Smooth muscle cell (in vitro differentiated cells): ENCODE measurements around the gene AP2A2. TPM values are rescaled to one million over a fixed set of nuclear protein-coding genes. Genes with fewer than 3 reads are reported as not detected.

Source experiments
- DNase-seq: peaks from one replicate; lab custom pipeline; 2025; ENCODE audit not compliant: unreplicated experiment; lab: John Stamatoyannopoulos, UW
- H2AFZ ChIP-seq: fragments of 200-600 bp; sonication (generic); 2 replicates; pipeline ENCODE4 v1.6.0; 2016; ENCODE audit warnings: antibody characterized with exemption, low read depth, mild to moderate bottlenecking
- H3F3A ChIP-seq: fragments of 200-600 bp; sonication (generic); 2 replicates; pipeline ENCODE4 v1.6.0; 2017; ENCODE audit warnings: antibody characterized with exemption, low read depth
- H3K27ac ChIP-seq: fragments of 200-600 bp; sonication (generic); 2 replicates; pipeline ENCODE4 v1.5.1; 2016; ENCODE audit warnings: low read depth, mild to moderate bottlenecking
- H3K27me3 ChIP-seq: fragments of 200-600 bp; sonication (generic); 2 replicates; pipeline ENCODE4 v1.6.1; 2016; ENCODE audit warnings: low read depth, mild to moderate bottlenecking
- H3K36me3 ChIP-seq: fragments of 200-600 bp; sonication (generic); 2 replicates; pipeline ENCODE4 v1.5.1; 2016; ENCODE audit warnings: low read depth
- H3K4me1 ChIP-seq: fragments of 200-600 bp; sonication (generic); 2 replicates; pipeline ENCODE4 v1.5.1; 2016; ENCODE audit warnings: low read depth
- H3K4me2 ChIP-seq: fragments of 200-600 bp; sonication (generic); 2 replicates; pipeline ENCODE4 v1.6.0; 2016; ENCODE audit warnings: mild to moderate bottlenecking
- H3K4me3 ChIP-seq: fragments of 200-600 bp; sonication (generic); 2 replicates; pipeline ENCODE4 v1.5.1; 2016; ENCODE audit warnings: mild to moderate bottlenecking
- H3K79me2 ChIP-seq: fragments of 200-600 bp; sonication (generic); 2 replicates; pipeline ENCODE4 v1.6.0; 2016; ENCODE audit warnings: low read depth, mild to moderate bottlenecking
- H3K9ac ChIP-seq: fragments of 200-600 bp; sonication (generic); 2 replicates; pipeline ENCODE4 v1.6.0; 2016; ENCODE audit warnings: low read depth
- H3K9me3 ChIP-seq: fragments of 200-600 bp; sonication (generic); replicated peaks from 2 replicates; pipeline ENCODE4 v1.5.1; 2016; ENCODE audit warnings: low read depth
- H4K20me1 ChIP-seq: fragments of 200-600 bp; sonication (generic); 2 replicates; pipeline ENCODE4 v1.6.0; 2016; ENCODE audit warnings: low read depth
- CTCF ChIP-seq: fragments of 200-600 bp; sonication (generic); IDR thresholded peaks from 2 replicates; pipeline ENCODE4 v1.5.1; 2017; ENCODE audit warnings: borderline replicate concordance, mild to moderate bottlenecking, antibody characterized with exemption; ENCODE audit not compliant: insufficient read depth, poor library complexity, severe bottlenecking
- WGBS: methylation state at CpG from one replicate; pipeline ENCODE4 v1.1.7; 2016; ENCODE audit warnings: low lambda C conversion rate; 5-methylcytosine and 5-hydroxymethylcytosine counted together
- polyA plus RNA-seq: library from polyadenylated mRNA; unstranded; fragments of >200 nt; fragmentation: Nextera tagmentation; extraction: Ambion mirVana; gene quantifications from 2 replicates; pipeline ENCODE4 v1.2.1, GENCODE V29; 2016
- total RNA-seq: library from RNA; depleted of rRNA; stranded (reverse); fragments of >200 nt; gene quantifications from 2 replicates; pipeline ENCODE4 v1.2.3, GENCODE V29; 2014

Gene AP2A2
- total and polyA plus RNA-seq, 2 experiments from 2014 or later: 25.1 to 35.8 TPM

DNA sequence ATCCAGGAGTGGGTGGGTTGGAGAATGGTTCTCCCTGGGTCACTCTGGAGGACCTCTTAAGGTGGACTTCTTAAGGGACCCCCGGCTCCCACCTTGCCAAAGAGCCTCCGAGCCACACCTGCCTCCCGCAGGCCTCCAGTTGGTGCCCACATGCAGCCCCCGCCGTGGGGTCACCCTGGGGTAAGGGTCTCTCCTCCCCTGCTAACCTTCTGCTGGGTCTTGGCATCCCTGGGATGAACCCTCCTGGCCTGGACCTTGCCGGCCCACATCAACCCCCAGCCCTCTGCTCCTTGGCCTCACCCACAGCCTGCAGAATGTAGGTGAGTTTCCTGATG lies 123.4 kb downstream of the AP2A2 start:
- H3K4me2 ChIP-seq: no peak overlapping the region
- peaks cover 6% of the 10 kb centered on the region for H3K27me3 ChIP-seq
- no peaks in the 10 kb centered on the region for H4K20me1 ChIP-seq
- no peak overlapping the region for H3K27ac ChIP-seq
- H3K9me3 ChIP-seq: no peaks in the 10 kb centered on the region
- H3K4me3 ChIP-seq: no peak overlapping the region
- H3K79me2 ChIP-seq: no peaks in the 10 kb centered on the region
- H3F3A ChIP-seq: no peaks in the 10 kb centered on the region
- 96% methylated on average over 6 of the region's 6 CpGs for WGBS
- H3K36me3 ChIP-seq: no peaks in the 10 kb centered on the region
- TF ChIP-seq CTCF: no peak
- no peak for DNase-seq
- H3K9ac ChIP-seq: no peak overlapping the region
- no peaks in the 10 kb centered on the region for H3K4me1 ChIP-seq
- H2AFZ ChIP-seq: no peak overlapping the region

DNA sequence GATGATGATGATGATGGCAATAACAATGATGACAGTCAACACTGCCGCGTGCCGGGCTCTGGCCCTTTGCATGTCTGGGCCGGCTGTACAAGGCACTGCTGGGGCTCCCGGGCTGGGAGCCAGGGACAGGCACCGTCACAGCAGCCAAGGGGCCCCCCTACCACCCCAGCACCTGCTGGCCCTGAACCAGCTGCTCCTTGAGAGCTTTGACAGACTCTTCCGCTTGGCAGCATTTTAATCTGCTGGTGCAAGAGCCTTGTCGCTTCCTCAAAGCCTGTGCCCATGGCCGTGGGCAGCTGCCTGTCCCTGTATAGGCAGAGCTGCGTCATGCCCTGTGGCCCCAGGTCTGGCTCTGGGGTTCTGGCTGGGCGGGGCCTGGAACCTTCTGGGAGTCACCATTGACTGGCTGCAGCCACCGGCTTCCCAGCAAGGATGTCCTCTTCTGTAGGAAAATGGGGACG lies 123.8 kb downstream of the AP2A2 start:
- Histone ChIP-seq H3K4me1 (no peaks in the 10 kb centered on the region), H3F3A (no peaks in the 10 kb centered on the region), H3K27ac (no peak overlapping the region), H3K27me3 (peaks cover 5% of the 10 kb centered on the region), H3K9me3 (no peaks in the 10 kb centered on the region), H3K4me2 (no peak overlapping the region), H4K20me1 (no peaks in the 10 kb centered on the region), H3K4me3 (no peak overlapping the region), H3K79me2 (no peaks in the 10 kb centered on the region), H2AFZ (no peak overlapping the region), H3K9ac (no peak overlapping the region), H3K36me3 (no peaks in the 10 kb centered on the region)
- TF ChIP-seq CTCF: no peak
- 92% methylated on average over 13 of the region's 13 CpGs for WGBS
- no peak for DNase-seq

- Histone ChIP-seq H3K27ac (no peak overlapping the region), H3K79me2 (no peaks in the 10 kb centered on the region), H3K9ac (no peak overlapping the region), H3K4me2 (no peak overlapping the region), H3K9me3 (no peaks in the 10 kb centered on the region), H3K4me1 (no peaks in the 10 kb centered on the region), H3F3A (no peaks in the 10 kb centered on the region), H3K4me3 (no peak overlapping the region), H4K20me1 (no peaks in the 10 kb centered on the region), H2AFZ (no peak overlapping the region), H3K36me3 (no peaks in the 10 kb centered on the region), H3K27me3 (peaks cover 5% of the 10 kb centered on the region)
- WGBS: 93% methylated on average over 18 of the region's 18 CpGs
- DNase-seq: no peak
- no peak for TF ChIP-seq CTCF
Observed at GRCh38 chr11:1049911-1050580, 124.4 kb downstream of the AP2A2 start.

GRCh38 chr11:1050581-1051355 lies 125.1 kb downstream of the AP2A2 start:
- H3F3A ChIP-seq: no peaks in the 10 kb centered on the region
- H3K9ac ChIP-seq: no peak overlapping the region
- no peaks in the 10 kb centered on the region for H3K9me3 ChIP-seq
- no peaks in the 10 kb centered on the region for H4K20me1 ChIP-seq
- 52% methylated on average over 16 of the region's 39 CpGs for WGBS
- no peak overlapping the region for H3K4me3 ChIP-seq
- H3K27me3 ChIP-seq: peaks cover 5% of the 10 kb centered on the region
- no peaks in the 10 kb centered on the region for H3K36me3 ChIP-seq
- no peak overlapping the region for H2AFZ ChIP-seq
- H3K4me2 ChIP-seq: no peak overlapping the region
- H3K79me2 ChIP-seq: no peaks in the 10 kb centered on the region
- no peaks in the 10 kb centered on the region for H3K4me1 ChIP-seq
- no peak overlapping the region for H3K27ac ChIP-seq
- no peak for DNase-seq
- TF ChIP-seq CTCF: peak; percentile 75
